ENCODE results near the gene SPTBN5. TPM values are rescaled to one million over a fixed set of nuclear protein-coding genes. Genes with fewer than 3 reads are reported as not detected.
A peak's percentile ranks its signal among the peaks of the same experiment; 100 is the strongest.
"Not testable (repeated sequence)": the region's sequence is repeated elsewhere in the genome, so short reads cannot be mapped to it uniquely, and the experiment has no call there.

SPTBN5 gene
- total RNA-seq, 2 experiments from 2014 or later: 0.03 to 0.17 TPM

DNA sequence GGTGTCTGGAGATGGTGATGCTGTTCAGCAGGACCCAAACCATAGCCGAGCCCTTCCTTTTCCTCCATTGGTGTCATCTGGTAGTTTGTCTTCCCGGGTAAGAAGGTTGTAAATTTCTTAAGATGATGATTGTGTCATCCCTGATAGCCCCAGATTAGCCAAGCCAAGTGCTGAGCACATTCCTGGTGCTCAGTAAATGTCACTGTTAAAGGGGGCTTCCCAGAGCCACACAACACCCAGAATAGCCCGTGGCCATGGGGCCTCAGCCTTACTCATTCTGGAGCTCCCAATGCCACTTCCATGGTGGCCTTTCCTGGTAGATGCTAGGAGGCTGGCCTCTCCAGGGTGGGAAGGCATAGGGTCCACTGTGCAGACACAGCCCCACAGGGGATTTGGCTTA lies 59.8 kb downstream of the SPTBN5 start:
- no TSS peak for BruUV-seq (replicated peaks)
- ChIA-PET CTCF (ENCODE audit: unreplicated experiment) (no interaction called here), POLR2A (interaction anchor here (0.6 kb wide), 1 partner anchor 222 kb away, joined by 3 read pairs; no protein-coding TSS in a partner anchor)
- Histone ChIP-seq H3K4me1 (ENCODE audit: insufficient read depth, low read length, poor library complexity, severe bottlenecking) (peaks cover 11% of the 10 kb centered on the region), H3K9me2 (ENCODE audit: insufficient read depth, low read length) (no peaks in the 10 kb centered on the region), H3K36me3 (ENCODE audit: insufficient read depth, low read length) (no peaks in the 10 kb centered on the region; the same call in 1 of the 2 replicates), H3K9me3 (ENCODE audit: low read length) (no peaks in the 10 kb centered on the region), H3K79me2 (ENCODE audit: insufficient read depth, low read depth, low read length) (no peaks in the 10 kb centered on the region), H2AFZ (ENCODE audit: low read length) (no peak overlapping the region), H3K27ac (ENCODE audit: low read depth, low read length, poor library complexity, severe bottlenecking) (no peak overlapping the region), H3K4me3 (ENCODE audit: low read depth, low read length, poor library complexity, severe bottlenecking) (no peak overlapping the region), H3K4me2 (ENCODE audit: low read length) (no peak overlapping the region), H4K20me1 (ENCODE audit: insufficient read depth, low read length) (no peaks in the 10 kb centered on the region)
- intact Hi-C loops (cut with micrococcal nuclease; ENCODE audit: unreplicated experiment): no loop called here
- no peak for TF ChIP-seq EZH2phosphoT487 (IDR thresholded peaks at IDR 0.05; ENCODE audit: borderline replicate concordance, low read depth, low read length)
- TF ChIP-seq, protein P1, sequence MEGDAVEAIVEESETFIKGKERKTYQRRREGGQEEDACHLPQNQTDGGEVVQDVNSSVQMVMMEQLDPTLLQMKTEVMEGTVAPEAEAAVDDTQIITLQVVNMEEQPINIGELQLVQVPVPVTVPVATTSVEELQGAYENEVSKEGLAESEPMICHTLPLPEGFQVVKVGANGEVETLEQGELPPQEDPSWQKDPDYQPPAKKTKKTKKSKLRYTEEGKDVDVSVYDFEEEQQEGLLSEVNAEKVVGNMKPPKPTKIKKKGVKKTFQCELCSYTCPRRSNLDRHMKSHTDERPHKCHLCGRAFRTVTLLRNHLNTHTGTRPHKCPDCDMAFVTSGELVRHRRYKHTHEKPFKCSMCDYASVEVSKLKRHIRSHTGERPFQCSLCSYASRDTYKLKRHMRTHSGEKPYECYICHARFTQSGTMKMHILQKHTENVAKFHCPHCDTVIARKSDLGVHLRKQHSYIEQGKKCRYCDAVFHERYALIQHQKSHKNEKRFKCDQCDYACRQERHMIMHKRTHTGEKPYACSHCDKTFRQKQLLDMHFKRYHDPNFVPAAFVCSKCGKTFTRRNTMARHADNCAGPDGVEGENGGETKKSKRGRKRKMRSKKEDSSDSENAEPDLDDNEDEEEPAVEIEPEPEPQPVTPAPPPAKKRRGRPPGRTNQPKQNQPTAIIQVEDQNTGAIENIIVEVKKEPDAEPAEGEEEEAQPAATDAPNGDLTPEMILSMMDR (conservative IDR thresholded peaks at IDR 0.05; ENCODE audit: low read length): no peak
- DNase-seq (ENCODE audit: low spot score): no peak

DNA sequence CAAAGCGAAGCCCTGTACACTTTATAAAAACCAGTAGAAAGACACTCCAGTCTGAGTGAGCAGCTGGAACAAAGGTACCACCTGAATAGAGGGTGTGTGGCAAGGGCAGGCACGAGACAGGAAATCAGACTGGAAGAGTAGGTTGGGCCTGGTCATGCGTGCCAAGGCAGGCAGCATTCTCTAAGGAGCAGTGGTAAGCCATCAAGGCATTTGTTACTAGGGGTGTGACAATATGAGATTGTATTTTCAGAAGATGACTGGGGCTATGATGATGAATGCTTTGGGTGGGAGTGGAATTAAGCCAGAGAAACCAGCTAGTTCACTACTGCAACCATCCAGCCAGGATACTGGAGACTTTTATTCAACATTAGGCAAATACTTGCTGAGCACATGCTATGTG lies 61.0 kb downstream of the SPTBN5 start:
- Histone ChIP-seq H3K4me3 (ENCODE audit: low read depth, low read length, poor library complexity, severe bottlenecking) (no peak overlapping the region), H3K9me3 (ENCODE audit: low read length) (no peaks in the 10 kb centered on the region), H3K79me2 (ENCODE audit: insufficient read depth, low read depth, low read length) (no peaks in the 10 kb centered on the region), H2AFZ (ENCODE audit: low read length) (no peak overlapping the region), H3K4me2 (ENCODE audit: low read length) (peak overlapping the region; percentile 26; the same call in 1 of the 2 replicates), H4K20me1 (ENCODE audit: insufficient read depth, low read length) (no peaks in the 10 kb centered on the region), H3K9me2 (ENCODE audit: insufficient read depth, low read length) (no peaks in the 10 kb centered on the region), H3K36me3 (ENCODE audit: insufficient read depth, low read length) (no peaks in the 10 kb centered on the region; the same call in 1 of the 2 replicates), H3K4me1 (ENCODE audit: insufficient read depth, low read length, poor library complexity, severe bottlenecking) (peaks cover 18% of the 10 kb centered on the region), H3K27ac (ENCODE audit: low read depth, low read length, poor library complexity, severe bottlenecking) (no peak overlapping the region)
- TF ChIP-seq, protein P1 (conservative IDR thresholded peaks at IDR 0.05; ENCODE audit: low read length): no peak
- TF ChIP-seq EZH2phosphoT487 (IDR thresholded peaks at IDR 0.05; ENCODE audit: borderline replicate concordance, low read depth, low read length): no peak
- intact Hi-C loops (cut with micrococcal nuclease; ENCODE audit: unreplicated experiment): no loop called here
- CTCF ChIA-PET (ENCODE audit: unreplicated experiment): no interaction called here
- no TSS peak for BruUV-seq (replicated peaks)
- peak; percentile 27 for DNase-seq (ENCODE audit: low spot score)
- POLR2A ChIA-PET: interaction anchor here (0.7 kb wide), 1 partner anchor 82 kb away, joined by 3 read pairs; no protein-coding TSS in a partner anchor

DNA sequence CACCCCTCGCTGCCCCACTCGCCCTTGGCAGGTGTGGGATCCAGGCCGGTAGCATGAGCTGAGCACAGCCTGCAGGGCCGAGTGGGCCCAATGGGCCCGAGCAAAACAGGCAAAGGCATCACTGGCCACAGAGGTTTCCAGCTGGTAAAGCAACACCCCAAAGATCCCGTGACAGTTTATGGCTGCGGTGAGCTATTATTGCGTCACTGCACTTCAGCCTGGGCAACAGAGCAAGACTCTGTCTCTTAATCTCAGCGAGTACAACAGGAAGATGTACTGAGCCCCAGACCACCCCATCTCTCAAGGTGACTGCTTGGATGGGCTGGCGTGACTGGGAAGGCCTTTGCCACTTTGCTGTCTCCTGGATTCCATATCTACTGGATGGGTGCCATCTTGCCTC lies 61.6 kb downstream of the SPTBN5 start:
- DNase-seq (ENCODE audit: low spot score): no peak
- H3K4me1 ChIP-seq (ENCODE audit: insufficient read depth, low read length, poor library complexity, severe bottlenecking): peaks cover 22% of the 10 kb centered on the region
- H3K9me3 ChIP-seq (ENCODE audit: low read length): no peaks in the 10 kb centered on the region
- no peak overlapping the region for H2AFZ ChIP-seq (ENCODE audit: low read length)
- no peaks in the 10 kb centered on the region for H4K20me1 ChIP-seq (ENCODE audit: insufficient read depth, low read length)
- intact Hi-C loops (cut with micrococcal nuclease; ENCODE audit: unreplicated experiment): no loop called here
- TF ChIP-seq EZH2phosphoT487 (IDR thresholded peaks at IDR 0.05; ENCODE audit: borderline replicate concordance, low read depth, low read length): no peak
- TF ChIP-seq, protein P1 (conservative IDR thresholded peaks at IDR 0.05; ENCODE audit: low read length): no peak
- no peaks in the 10 kb centered on the region for H3K79me2 ChIP-seq (ENCODE audit: insufficient read depth, low read depth, low read length)
- ChIA-PET POLR2A (interaction anchor here (1.0 kb wide), 1 partner anchor 26 kb away, joined by 3 read pairs; no protein-coding TSS in a partner anchor), CTCF (ENCODE audit: unreplicated experiment) (no interaction called here)
- H3K27ac ChIP-seq (ENCODE audit: low read depth, low read length, poor library complexity, severe bottlenecking): no peak overlapping the region
- no TSS peak for BruUV-seq (replicated peaks)
- H3K36me3 ChIP-seq (ENCODE audit: insufficient read depth, low read length): no peaks in the 10 kb centered on the region; the same call in 1 of the 2 replicates
- no peaks in the 10 kb centered on the region for H3K9me2 ChIP-seq (ENCODE audit: insufficient read depth, low read length)
- no peak overlapping the region for H3K4me2 ChIP-seq (ENCODE audit: low read length)
- H3K4me3 ChIP-seq (ENCODE audit: low read depth, low read length, poor library complexity, severe bottlenecking): no peak overlapping the region

DNA sequence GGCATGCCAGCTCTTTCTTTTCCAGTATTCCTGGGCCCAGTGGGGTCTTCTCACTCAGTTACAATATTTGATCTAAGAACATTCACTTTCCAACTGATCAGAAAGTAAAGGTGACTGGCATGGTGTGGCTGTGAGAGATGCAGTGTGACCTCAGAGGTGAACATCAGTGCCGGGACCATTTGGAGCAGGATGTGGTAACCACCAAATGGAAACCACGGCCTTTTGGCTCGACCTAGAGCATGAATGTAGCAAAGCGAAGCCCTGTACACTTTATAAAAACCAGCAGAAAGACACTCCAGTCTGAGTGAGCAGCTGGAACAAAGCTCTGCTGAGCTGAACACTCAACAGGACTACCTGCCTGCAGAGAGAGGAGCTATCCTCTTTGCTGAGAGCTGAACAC lies 62.6 kb downstream of the SPTBN5 start:
- H3K9me2 ChIP-seq (ENCODE audit: insufficient read depth, low read length); H4K20me1 ChIP-seq (ENCODE audit: insufficient read depth, low read length); CTCF ChIA-PET (ENCODE audit: unreplicated experiment); H3K4me2 ChIP-seq (ENCODE audit: low read length); intact Hi-C loops (cut with micrococcal nuclease; ENCODE audit: unreplicated experiment); H3K36me3 ChIP-seq (ENCODE audit: insufficient read depth, low read length); H2AFZ ChIP-seq (ENCODE audit: low read length); DNase-seq (ENCODE audit: low spot score); H3K9me3 ChIP-seq (ENCODE audit: low read length); H3K79me2 ChIP-seq (ENCODE audit: insufficient read depth, low read depth, low read length); H3K27ac ChIP-seq (ENCODE audit: low read depth, low read length, poor library complexity, severe bottlenecking); BruUV-seq (replicated peaks); H3K4me3 ChIP-seq (ENCODE audit: low read depth, low read length, poor library complexity, severe bottlenecking): not testable (repeated sequence)
- POLR2A ChIA-PET: interaction anchor here (1.0 kb wide), 1 partner anchor 27 kb away, joined by 3 read pairs; no protein-coding TSS in a partner anchor
- H3K4me1 ChIP-seq (ENCODE audit: insufficient read depth, low read length, poor library complexity, severe bottlenecking): peaks cover 23% of the 10 kb centered on the region
